Measurements from ENCODE around the gene POP5.

POP5 gene

DNA sequence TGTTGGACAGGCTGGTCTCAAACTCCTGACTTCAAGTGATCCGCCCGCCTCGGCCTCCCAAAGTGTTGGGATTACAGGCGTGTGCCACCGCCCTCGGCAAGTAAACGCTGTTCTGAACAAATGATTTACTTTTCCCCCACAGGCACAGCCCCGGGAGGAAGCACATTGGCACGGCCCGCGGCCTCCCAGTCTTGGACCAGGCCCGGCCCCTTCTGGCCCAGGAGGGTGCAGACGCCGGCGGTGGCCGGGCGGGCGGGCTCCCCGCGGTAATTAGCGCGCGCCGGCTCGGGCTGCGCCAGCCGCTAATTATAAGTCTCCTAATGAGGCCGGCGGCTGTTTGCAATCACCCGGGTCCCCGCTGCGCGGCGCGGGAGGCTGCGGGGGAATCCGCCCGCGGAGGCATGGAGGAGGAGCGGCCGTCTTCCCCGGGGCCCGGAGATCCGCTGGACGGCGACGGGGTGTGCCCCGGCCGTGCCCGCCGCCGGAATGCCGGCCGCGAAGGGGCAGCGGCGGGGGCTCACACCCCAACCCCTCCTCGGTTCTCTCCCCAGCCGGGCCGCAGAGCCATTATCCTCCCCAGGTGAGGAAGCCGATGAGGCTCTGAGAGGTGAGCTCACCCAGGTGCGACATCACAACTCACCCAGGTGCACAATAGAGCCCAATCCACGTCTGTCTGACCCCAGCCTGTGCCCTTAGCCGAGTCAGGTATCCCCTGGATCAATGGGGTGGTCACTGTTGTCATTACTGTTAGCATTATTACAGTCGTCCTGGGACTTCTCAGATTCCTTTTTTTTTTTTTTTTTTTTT lies 3.3 kb upstream of the POP5 start:
- H3K36me3 ChIP-seq, result peaks cover 5% of the 10 kb centered on the region
- no peak overlapping the region for H3K27ac ChIP-seq
- H3K4me1 ChIP-seq (ENCODE audit: control insufficient read depth in 1 of 2, insufficient read depth in 1 of 2, low read depth in 1 of 2, low read length in 1 of 2), result peaks cover 33 to 36% of the 10 kb centered on the region in 2 experiments
- TF ChIP-seq, protein P1, sequence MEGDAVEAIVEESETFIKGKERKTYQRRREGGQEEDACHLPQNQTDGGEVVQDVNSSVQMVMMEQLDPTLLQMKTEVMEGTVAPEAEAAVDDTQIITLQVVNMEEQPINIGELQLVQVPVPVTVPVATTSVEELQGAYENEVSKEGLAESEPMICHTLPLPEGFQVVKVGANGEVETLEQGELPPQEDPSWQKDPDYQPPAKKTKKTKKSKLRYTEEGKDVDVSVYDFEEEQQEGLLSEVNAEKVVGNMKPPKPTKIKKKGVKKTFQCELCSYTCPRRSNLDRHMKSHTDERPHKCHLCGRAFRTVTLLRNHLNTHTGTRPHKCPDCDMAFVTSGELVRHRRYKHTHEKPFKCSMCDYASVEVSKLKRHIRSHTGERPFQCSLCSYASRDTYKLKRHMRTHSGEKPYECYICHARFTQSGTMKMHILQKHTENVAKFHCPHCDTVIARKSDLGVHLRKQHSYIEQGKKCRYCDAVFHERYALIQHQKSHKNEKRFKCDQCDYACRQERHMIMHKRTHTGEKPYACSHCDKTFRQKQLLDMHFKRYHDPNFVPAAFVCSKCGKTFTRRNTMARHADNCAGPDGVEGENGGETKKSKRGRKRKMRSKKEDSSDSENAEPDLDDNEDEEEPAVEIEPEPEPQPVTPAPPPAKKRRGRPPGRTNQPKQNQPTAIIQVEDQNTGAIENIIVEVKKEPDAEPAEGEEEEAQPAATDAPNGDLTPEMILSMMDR (IDR thresholded peaks at IDR 0.05), result no peak
- H3K4me3 ChIP-seq (ENCODE audit: low read depth in 1 of 2, low read length in 1 of 2), result peak overlapping the region; percentile 34 to 60
- H3K27me3 ChIP-seq, result peaks cover 35% of the 10 kb centered on the region
- no peaks in the 10 kb centered on the region for H3K9me3 ChIP-seq

DNA sequence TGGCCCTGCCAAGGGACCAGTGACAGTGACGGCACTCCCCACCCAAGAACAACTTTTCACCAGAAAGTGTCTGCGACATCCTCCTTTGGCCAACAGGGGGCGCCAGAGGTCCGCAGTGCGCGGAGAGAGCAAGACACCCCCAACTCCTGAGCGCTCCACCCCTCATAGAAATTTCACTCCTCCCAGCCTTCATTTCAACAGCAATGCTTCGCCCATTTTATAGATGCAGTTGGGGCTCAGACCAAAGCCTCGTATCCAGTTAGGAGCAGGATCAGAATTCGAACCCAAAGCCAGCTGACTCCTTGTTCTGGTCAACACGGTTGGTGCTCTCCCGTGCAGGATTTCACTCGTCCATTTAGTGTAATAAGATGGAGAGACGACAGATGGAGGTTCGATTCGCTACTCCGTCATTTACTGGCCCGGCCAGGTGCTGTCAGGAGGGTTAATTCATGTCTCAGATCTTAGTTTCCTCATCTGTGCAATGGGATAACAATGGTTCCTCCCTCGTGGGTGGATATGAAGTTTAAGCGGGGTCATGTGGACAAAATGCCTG lies 2.4 kb upstream of the POP5 start:
- H3K36me3 ChIP-seq, result peaks cover 15% of the 10 kb centered on the region
- TF ChIP-seq, protein P1 (IDR thresholded peaks at IDR 0.05), result peak; percentile 89
- peak overlapping the region in 1 of 2 experiments; percentile 23 for H3K4me3 ChIP-seq (ENCODE audit: low read depth in 1 of 2, low read length in 1 of 2)
- H3K27ac ChIP-seq, result no peak overlapping the region
- peaks cover 33 to 36% of the 10 kb centered on the region in 2 experiments for H3K4me1 ChIP-seq (ENCODE audit: control insufficient read depth in 1 of 2, insufficient read depth in 1 of 2, low read depth in 1 of 2, low read length in 1 of 2)
- no peaks in the 10 kb centered on the region for H3K9me3 ChIP-seq
- peaks cover 35% of the 10 kb centered on the region for H3K27me3 ChIP-seq

DNA sequence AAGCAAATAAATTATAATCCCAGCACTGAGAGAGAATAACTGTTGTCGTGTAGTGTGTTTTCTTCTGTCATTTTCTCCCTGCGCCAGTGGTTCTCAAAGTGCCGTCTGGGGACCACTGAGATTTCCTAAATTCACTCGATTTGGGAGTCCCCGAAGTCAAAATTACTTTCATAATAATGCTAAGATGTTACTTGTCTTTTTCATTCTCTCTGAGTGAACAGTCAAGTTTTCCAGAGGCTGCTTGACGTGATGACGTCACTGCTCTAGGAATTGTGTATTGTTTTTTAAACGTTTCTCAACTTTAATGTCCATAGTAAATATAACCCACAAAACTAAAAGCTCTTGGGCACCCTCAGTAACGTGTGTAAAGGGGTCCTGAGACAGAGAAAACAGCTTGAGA lies 796 bp upstream of the POP5 start:
- Histone ChIP-seq H3K4me3 (ENCODE audit: low read depth in 1 of 2, low read length in 1 of 2) (peak overlapping the region; percentile 83 to 85), H3K27ac (no peak overlapping the region), H3K9me3 (no peaks in the 10 kb centered on the region), H3K4me1 (ENCODE audit: control insufficient read depth in 1 of 2, insufficient read depth in 1 of 2, low read depth in 1 of 2, low read length in 1 of 2) (peaks cover 33 to 36% of the 10 kb centered on the region in 2 experiments), H3K36me3 (peaks cover 30% of the 10 kb centered on the region), H3K27me3 (peaks cover 35% of the 10 kb centered on the region)
- TF ChIP-seq, protein P1 (IDR thresholded peaks at IDR 0.05), result no peak

GRCh38 chr12:120579179-120579578 lies 2.0 kb downstream of the POP5 start:
- TF ChIP-seq, protein P1 (IDR thresholded peaks at IDR 0.05), result no peak
- H3K36me3 ChIP-seq, result peaks cover 59% of the 10 kb centered on the region
- H3K4me3 ChIP-seq (ENCODE audit: low read depth in 1 of 2, low read length in 1 of 2), result no peak overlapping the region
- peaks cover 26 to 28% of the 10 kb centered on the region in 2 experiments for H3K4me1 ChIP-seq (ENCODE audit: control insufficient read depth in 1 of 2, insufficient read depth in 1 of 2, low read depth in 1 of 2, low read length in 1 of 2)
- no peaks in the 10 kb centered on the region for H3K9me3 ChIP-seq
- H3K27ac ChIP-seq, result peak overlapping the region; percentile 35
- peaks cover 9% of the 10 kb centered on the region for H3K27me3 ChIP-seq

DNA sequence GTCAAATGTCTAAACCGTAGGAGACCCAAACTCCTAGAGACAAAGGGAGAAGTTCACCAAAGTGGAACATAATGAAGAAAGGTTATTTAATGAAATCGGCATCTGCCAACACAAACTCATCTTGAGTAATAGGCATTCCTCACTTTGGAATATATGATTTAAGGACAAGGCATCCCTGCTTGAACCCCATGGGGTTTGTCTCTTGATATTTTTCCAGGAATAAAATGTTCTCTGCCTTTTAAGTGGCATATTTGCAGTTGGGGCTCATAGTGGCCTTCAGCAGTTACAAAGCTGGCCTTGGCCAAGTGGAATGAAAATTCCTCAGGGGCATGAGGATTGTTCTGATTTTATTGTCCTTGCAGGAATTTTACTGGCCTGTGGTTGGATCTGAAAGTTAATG lies 7.1 kb downstream of the POP5 start:
- peaks cover 100% of the 10 kb centered on the region for H3K36me3 ChIP-seq
- no peaks in the 10 kb centered on the region for H3K4me1 ChIP-seq (ENCODE audit: control insufficient read depth in 1 of 2, insufficient read depth in 1 of 2, low read depth in 1 of 2, low read length in 1 of 2)
- no peak overlapping the region for H3K27ac ChIP-seq

More for the DNA sequence above, 7.1 kb downstream of the POP5 start:
- Histone ChIP-seq H3K27me3 (no peaks in the 10 kb centered on the region), H3K4me3 (ENCODE audit: low read depth in 1 of 2, low read length in 1 of 2) (no peak overlapping the region), H3K9me3 (no peaks in the 10 kb centered on the region)
- TF ChIP-seq, protein P1 (IDR thresholded peaks at IDR 0.05), result no peak
